ENCODE results near the gene SPEF1.
A peak's percentile ranks its signal among the peaks of the same experiment; 100 is the strongest.

The SPEF1 gene

GRCh38 chr20:3795511-3796468 lies 14.5 kb upstream of the SPEF1 start, which contains the start of gene CDC25B:
Gene CDC25B, plus strand, starts transcription at chr20:3796310. Its CDS starts 222 bp downstream, at chr20:3796532.
- TF ChIP-seq CEBPB (IDR thresholded peaks at IDR 0.05) (no peak), USF1 (IDR thresholded peaks at IDR 0.05) (peak; percentile 66), NFIC (IDR thresholded peaks at IDR 0.05) (peak; percentile 15; the same call in 1 of the 2 replicates), FOXM1 (IDR thresholded peaks at IDR 0.05; ENCODE audit: borderline replicate concordance, low read depth) (peak; percentile 99), TCF12 (IDR thresholded peaks at IDR 0.05; ENCODE audit: low read depth) (peak; percentile 71), YY1 (IDR thresholded peaks at IDR 0.05; ENCODE audit: low read depth) (no peak), EGR1 (IDR thresholded peaks at IDR 0.05) (peak; percentile 79), RAD21 (IDR thresholded peaks at IDR 0.05; ENCODE audit: low read depth) (0 out of 2 replicates have a peak, but pooled peaks have one; percentile 2), CREB1 (IDR thresholded peaks at IDR 0.05; ENCODE audit: low read depth) (0 out of 2 replicates have a peak, but pooled peaks have one; percentile 40), EP300 (IDR thresholded peaks at IDR 0.05; ENCODE audit: borderline replicate concordance) (no peak), MAX (IDR thresholded peaks at IDR 0.05) (peak; percentile 74)

- TF ChIP-seq TCF12 (IDR thresholded peaks at IDR 0.05; ENCODE audit: low read depth) (no peak), TAF1 (IDR thresholded peaks at IDR 0.05; ENCODE audit: low read depth) (no peak), TEAD4 (IDR thresholded peaks at IDR 0.05) (no peak), CREB1 (IDR thresholded peaks at IDR 0.05; ENCODE audit: low read depth) (no peak), FOXM1 (IDR thresholded peaks at IDR 0.05; ENCODE audit: borderline replicate concordance, low read depth) (no peak), NFIC (IDR thresholded peaks at IDR 0.05) (no peak), REST (IDR thresholded peaks at IDR 0.05; ENCODE audit: low read depth) (no peak)
Observed at GRCh38 chr20:3794701-3795420, 13.6 kb upstream of the SPEF1 start.

GRCh38 chr20:3788685-3789155 lies 7.5 kb upstream of the SPEF1 start:
- TF ChIP-seq NFIC (IDR thresholded peaks at IDR 0.05), result no peak
- no peak for TF ChIP-seq YY1 (IDR thresholded peaks at IDR 0.05; ENCODE audit: low read depth)
- TF ChIP-seq ZBTB7A (IDR thresholded peaks at IDR 0.05; ENCODE audit: low read depth), result no peak

GRCh38 chr20:3787324-3788014 lies 6.2 kb upstream of the SPEF1 start:
- TF ChIP-seq REST (IDR thresholded peaks at IDR 0.05; ENCODE audit: low read depth) (peak; percentile 53), USF1 (IDR thresholded peaks at IDR 0.05) (no peak), FOXM1 (IDR thresholded peaks at IDR 0.05; ENCODE audit: borderline replicate concordance, low read depth) (no peak), NFIC (IDR thresholded peaks at IDR 0.05) (no peak), TEAD4 (IDR thresholded peaks at IDR 0.05) (no peak), EGR1 (IDR thresholded peaks at IDR 0.05) (no peak), TAF1 (IDR thresholded peaks at IDR 0.05; ENCODE audit: low read depth) (no peak), YY1 (IDR thresholded peaks at IDR 0.05; ENCODE audit: low read depth) (no peak), TCF12 (IDR thresholded peaks at IDR 0.05; ENCODE audit: low read depth) (no peak)

- TF ChIP-seq EP300 (IDR thresholded peaks at IDR 0.05; ENCODE audit: borderline replicate concordance) (no peak), YY1 (IDR thresholded peaks at IDR 0.05; ENCODE audit: low read depth) (no peak), TEAD4 (IDR thresholded peaks at IDR 0.05) (peak; percentile 52), REST (IDR thresholded peaks at IDR 0.05; ENCODE audit: low read depth) (peak; percentile 60), TAF1 (IDR thresholded peaks at IDR 0.05; ENCODE audit: low read depth) (peak; percentile 25; the same call in 1 of the 2 replicates), RAD21 (IDR thresholded peaks at IDR 0.05; ENCODE audit: low read depth) (peak; percentile 73), MAX (IDR thresholded peaks at IDR 0.05) (peak; percentile 16; the same call in 1 of the 2 replicates), EGR1 (IDR thresholded peaks at IDR 0.05) (no peak)
Observed at GRCh38 chr20:3786665-3787323, 5.5 kb upstream of the SPEF1 start, which contains the start of gene CENPB. Gene CENPB, minus strand, starts transcription at chr20:3786740. Its CDS starts 257 bp downstream, at chr20:3786483.

All from Ishikawa (cell line).